HG03565 (cell line): ENCODE results near the gene TTC27.

Experiments used
- ATAC-seq: cut with Tn5 transposase; IDR thresholded peaks from one replicate; pipeline ENCODE4 v1.9.1; 2021; ENCODE audit warnings: mild to moderate bottlenecking, moderate library complexity; ENCODE audit not compliant: unreplicated experiment

The TTC27 gene

GRCh38 chr2:32804205-32804604, 176.4 kb downstream of the TTC27 start:
- no peak for ATAC-seq

DNA sequence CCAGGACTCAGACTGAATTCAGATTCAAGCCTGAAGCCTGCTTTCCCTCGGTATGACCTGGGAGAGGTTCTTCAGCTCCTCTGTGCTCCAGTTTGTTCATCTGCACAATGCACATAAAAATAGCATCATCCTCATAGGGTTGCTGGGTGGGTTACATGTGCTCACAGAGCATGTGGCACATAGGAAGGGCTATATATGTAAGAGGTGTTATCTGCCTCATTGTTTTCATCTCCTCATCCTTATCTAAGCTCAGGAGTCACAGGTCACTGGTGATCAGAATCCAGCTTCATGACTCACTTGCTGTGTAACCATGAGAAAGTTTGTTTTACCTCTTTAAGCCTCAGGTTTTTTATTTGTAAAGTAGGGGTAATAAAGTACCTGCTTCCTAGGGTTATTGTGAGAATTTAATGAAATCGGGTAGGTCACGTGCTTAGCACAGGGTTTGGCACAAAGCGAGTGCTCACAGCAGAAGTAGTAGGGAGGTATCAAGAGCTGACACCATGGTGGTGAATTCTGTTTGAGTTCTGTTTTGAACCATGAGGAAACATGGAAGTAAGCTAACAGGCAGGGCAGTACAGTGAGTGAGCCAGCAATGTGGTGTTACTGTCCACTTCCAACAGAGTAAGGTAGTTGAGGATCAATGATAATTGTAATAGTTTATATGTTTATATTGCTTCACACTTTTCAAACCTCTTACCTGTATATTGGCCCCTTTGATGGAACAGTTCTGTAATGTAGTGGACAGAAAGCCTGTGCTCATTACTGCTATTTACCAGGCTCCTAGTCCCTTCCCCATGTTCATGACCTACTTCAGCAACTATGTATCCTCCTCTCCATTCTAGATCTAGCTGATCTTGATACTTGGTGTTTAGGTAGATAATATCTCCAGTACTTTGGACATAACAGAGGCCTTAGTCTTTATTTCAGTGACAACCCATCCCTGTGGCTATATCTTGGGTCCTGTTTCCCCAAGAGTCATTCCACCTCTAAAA, 177.6 kb downstream of the TTC27 start:
- ATAC-seq = no peak

DNA sequence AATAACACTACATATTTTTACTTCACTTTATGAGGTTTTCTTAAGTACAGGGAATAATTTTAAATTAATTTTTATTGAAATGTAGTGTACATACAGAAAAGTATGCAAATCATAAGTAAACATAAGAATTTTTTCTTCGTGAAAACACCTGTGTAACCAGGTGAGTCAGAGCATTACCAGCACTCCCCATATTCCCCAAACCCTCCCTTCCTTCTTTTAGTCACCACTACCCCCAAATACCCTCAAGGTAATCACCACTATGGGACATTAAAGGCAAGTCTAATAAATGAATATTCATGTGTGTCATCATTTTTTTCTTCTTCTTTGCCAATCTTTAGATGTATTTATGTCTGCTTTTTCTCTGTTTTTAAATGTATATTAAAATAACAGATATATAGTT, 179.0 kb downstream of the TTC27 start:
- no peak for ATAC-seq

DNA sequence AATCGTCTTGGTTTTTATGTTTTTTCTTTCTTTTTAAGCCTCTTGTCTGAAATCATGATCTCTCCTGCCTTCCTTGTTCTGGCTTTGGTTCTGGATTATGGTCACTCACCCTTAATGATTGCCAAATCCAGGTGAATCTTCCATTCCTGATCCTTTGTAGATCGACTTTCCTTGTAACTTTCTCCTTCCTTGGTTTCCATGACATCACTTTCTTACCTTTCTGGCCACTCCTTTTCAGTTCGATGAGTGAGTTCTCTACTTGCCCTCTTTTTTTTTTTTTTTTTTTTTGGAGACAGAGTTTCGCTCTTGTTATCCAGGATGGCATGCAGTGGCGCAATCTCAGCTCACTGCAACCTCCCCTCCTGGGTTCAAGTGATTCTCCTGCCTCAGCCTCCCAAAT, 179.8 kb downstream of the TTC27 start:
- ATAC-seq = no peak

DNA sequence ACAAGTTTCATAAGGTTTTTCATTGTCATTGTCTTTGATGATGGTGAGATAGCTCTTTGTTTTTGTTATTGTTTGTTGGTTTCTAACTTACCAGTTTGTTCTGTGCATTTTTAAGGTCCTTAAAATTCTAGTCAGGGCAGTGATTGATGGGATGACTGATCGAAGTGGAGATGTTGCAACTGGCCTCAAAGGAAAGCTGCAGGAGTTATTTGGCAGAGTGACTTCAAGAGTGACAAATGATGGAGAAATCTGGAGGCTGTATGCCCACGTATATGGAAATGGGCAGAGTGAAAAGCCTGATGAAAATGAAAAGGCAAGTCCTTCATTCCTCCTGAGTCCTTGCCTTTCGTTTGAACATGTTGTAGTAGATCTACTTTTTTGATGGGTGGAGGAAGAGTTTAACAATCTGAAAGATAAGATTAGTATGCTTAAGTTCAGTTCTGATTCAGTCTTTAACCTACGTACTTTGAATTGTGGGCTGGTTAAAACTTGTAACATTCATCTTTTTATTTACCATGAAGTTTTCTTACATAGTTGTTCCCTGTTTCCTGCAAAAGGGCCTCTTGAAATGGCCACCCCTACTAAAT, 183.2 kb downstream of the TTC27 start:
- no peak for ATAC-seq

- ATAC-seq = no peak
Measured at GRCh38 chr2:32811696-32812095, 183.8 kb downstream of the TTC27 start.

DNA sequence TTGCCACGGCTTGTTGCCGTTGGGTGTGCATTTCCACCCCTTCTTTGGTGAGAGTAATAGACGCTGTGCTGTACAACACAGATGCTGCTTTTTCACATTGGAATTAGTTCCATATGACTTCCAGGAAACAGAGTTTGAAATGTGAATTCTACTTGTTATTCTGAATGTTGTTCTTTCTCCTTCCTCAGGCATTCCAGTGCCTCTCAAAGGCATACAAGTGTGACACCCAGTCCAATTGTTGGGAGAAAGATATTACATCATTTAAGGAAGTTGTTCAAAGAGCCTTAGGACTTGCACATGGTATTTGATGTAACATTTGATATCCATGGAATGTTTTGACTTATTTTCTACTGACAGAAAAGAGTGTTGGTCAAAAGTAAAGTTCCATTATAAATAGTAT, 184.5 kb downstream of the TTC27 start:
- no peak for ATAC-seq

- no peak for ATAC-seq
Measured at GRCh38 chr2:32820088-32820487, 192.2 kb downstream of the TTC27 start.

GRCh38 chr2:32820701-32821100, 192.9 kb downstream of the TTC27 start:
- no peak for ATAC-seq

DNA sequence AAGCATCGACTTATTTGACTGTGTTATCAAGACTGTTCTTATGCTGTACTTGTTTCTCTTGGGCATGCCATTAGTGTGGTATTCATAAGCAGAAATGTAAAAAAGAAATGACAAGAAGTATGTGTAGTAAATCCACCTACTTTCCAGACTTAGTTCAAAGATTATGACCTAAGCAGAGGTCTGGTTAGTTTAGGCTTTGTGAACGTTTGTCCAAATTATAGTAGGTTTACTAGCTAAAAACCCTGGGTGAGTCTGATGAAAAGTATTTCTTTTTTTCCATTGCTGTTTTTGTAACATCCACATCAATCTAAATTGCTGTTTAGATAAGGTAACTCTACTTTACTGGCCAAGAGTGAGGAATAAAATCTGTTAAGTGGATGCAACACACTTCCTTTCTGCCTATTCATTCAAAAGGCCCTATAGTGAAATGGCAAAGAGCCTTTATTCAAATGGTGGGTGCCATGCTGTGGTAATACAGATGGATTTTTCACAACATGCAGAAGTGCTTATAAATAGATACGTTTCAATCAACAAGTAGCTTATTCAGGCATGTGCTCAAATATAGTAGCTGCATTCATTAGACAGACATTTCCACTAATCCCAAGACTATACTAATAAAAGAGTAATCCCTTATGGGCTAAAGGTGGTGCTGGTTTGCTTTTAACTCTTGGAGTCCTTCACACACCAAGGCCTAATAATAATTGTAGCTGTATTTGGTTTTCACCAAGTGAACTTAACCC, 196.4 kb downstream of the TTC27 start:
- no peak for ATAC-seq

DNA sequence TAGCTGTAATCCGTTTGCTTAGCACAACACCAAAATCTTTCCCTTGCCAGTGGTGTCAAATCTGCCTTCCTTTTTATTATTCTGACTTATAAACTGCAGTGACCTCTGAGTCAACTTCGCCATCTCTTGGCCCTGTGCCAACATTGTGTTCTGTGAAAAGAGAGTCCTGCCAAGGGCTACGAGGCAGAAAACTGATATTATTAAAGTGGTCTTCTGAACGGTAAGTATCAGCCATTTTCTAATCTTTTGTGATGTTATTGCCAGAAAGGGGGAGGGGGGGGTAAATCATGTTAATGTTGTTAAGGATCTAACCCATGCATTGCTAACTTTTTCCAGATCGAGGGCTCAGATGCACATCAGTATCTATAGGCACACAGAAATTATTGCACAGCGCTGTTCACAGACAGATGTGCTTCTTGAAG, 197.5 kb downstream of the TTC27 start:
- ATAC-seq = no peak

DNA sequence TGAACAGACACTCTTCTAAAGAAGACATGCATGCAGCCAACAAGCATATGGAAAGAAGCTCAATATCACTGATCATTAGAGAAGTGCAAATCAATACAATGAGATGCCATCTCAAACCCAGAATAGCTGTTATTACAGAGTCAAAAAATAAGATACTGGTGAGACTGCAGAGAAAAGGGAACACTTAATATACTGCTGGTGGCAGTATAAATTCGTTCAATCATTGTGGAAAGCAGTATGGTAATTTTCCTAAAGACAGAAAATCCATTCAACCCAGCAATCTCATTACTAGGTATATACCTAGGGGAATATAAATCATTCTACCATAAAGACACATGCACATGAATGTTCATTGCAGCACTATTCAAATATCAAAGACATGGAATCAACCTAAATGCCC, 202.3 kb downstream of the TTC27 start:
- ATAC-seq = no peak

- no peak for ATAC-seq
Measured at GRCh38 chr2:32832821-32833220, 205.0 kb downstream of the TTC27 start.

GRCh38 chr2:32833709-32834108, 205.9 kb downstream of the TTC27 start:
- no peak for ATAC-seq

DNA sequence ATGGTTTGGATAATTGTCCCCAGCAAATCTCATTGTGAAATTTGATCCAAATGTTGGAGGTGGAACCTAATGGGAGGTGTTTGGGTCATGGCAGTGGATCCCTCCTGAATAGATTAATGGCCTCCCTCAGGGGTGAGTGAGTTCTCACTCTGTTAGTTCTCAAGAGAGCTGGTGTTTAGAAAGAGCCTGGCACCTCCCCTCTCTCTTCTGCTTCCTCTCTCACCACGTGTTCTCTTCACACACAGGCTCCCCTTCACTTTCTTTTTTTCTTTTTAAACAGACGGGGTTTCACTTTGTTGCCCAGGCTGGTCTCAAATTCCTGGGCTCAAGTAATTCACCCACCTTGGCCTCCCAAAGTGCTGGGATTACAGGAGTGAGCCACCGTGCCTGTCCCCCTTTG, 207.3 kb downstream of the TTC27 start:
- ATAC-seq = no peak

- ATAC-seq = no peak
Measured at GRCh38 chr2:32836933-32837332, 209.1 kb downstream of the TTC27 start.

- ATAC-seq = peak; percentile 75
Measured at GRCh38 chr2:32838418-32838817, 210.6 kb downstream of the TTC27 start.

DNA sequence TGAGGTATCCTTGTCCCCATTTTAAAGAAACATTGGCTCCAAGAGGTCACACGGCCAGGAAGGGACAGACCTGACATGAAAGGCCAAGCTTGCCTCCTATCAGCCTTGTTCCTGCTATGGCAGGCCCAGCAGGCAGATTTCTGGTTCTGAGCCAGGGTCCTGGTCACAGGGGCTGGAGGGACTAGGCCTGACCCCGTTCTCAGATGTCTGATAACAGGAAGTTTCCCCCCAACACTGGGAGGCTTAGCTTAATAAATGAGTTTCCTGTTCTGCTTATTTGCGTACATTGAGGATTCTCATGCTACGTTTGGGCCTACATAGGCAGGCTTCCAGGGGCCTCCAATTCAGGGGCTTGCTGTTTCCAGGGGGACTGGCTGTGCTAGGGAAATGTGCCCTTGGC, 211.1 kb downstream of the TTC27 start:
- no peak for ATAC-seq

GRCh38 chr2:32841931-32842898, 214.4 kb downstream of the TTC27 start:
- no peak for ATAC-seq

DNA sequence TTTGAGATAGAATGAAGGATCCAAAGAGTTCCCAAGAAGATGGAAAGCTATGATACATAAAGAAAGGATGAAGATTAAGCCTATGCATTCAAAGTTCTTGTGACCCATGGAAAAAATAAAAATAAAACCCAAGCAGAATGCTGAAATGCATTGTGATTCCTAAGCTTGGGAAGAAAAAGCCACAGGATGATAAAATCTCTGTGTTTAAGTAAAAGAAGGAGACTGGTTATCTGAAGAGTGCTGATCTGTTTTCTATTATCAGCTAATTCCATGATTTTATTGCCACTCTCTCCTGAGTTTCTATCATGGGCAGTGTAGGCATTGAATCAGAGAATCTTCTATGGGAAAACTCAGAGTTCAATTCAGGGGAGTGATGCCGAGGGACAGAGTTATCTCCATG, 215.8 kb downstream of the TTC27 start:
- no peak for ATAC-seq
